HG02938 (cell line): Measurements from ENCODE around the gene TANGO2.

Source experiments
- ATAC-seq: cut with Tn5 transposase; IDR thresholded peaks from one replicate; pipeline ENCODE4 v1.9.1; 2021; ENCODE audit warnings: mild to moderate bottlenecking, moderate library complexity; ENCODE audit not compliant: unreplicated experiment

The TANGO2 gene

DNA sequence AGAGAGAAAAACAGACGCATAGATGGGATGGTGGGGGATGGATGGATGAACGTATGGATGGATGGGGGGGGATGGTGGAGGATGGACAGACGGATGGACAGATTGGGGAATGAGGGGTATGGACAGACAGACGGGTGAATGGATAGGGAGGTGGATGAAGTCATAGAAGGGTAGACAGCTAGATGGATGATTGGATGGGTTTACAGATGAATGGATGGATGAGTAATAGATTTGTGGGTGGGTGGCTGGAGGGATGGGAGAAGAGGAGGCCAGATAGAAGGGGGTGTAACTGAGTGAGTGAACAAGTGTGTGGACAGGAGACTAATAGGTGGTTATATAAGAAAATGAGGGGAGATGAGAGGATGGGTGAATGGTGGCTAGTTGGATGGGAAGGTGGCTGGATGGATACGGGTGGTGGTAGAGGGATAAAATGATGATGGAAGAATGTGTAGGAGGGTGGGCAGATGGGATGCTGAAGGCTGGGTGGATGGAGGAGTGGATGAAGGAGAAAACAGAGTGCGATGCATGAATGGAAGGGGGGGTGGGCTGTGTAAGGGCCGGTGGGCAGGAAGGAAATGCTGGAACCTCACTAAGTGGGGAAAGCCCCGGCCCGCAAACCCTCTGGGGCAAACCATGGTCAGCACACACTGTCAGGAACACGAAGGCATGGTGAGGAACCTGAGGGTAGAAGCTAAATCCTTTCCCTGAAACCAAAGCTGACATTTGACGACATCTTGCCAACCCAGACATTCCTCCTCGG is 25.9 kb upstream of the TANGO2 start:
- no peak for ATAC-seq

DNA sequence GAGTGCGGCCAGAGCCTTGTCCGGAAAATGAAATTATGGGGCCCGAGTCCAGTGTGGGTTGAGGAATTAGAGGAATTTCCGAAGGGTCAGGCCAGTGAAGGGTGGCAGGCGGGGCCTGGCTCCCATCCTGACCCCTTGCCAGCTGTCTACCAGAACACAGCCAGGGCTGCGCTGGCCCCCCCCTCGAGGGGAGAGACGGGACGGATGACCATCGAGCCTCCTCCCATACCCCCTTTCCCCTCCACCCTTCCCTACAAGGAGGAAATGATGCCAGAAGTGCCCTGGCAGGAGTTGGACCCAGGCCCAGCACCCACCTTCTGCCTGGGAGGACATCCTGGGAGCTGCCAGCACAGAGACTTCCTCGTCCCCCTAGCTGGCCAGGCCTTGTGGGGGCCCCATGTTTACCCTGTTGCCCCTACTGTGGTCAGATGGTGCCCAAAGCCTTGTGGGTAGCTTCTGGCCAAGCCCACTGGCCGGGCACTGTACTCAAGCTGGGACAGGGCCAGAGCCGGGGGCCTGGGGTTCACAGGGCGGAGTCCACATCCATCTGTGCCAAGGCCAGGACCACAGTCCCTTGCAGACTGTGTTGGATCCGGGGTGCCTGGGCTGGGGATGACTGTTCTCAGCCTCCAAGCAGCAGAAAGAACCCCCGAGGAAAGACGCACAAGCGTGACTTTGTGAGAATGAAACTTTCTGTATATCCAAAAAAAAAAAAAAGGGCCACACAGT is 25.1 kb upstream of the TANGO2 start:
- no peak for ATAC-seq

DNA sequence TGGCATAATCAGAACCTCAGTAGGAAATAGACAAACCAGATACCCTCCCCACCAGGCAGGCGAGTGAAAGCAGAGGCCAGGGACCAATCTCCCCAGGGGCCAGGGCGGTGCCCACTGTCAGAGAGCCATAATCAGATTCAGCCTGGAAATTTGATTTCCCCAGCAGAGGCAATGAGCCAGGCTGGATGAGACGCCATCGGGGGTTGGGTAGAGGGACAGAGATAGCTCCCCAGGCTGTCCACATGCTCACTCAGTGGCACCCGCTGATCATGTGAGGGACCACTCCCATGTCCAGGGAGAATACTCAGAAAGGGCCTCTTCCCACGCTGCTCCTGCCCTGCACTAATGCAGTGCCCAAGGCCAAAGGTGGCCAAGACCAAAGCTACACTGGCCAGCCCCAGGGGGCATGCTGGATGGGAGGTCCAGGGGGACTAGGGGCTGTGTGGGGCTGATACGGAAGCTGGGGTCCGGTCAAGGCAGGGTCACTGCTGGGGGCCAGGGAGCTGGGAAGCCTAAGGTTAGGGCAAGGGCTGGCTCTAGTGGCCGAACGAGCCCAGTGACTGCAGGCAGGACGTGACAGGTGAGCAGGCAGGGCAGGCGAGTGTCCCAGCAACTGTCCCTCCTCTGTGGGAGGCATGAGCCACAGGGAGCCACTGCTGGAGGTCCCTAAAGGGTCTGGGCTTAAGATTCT is 24.1 kb upstream of the TANGO2 start:
- ATAC-seq, result no peak

DNA sequence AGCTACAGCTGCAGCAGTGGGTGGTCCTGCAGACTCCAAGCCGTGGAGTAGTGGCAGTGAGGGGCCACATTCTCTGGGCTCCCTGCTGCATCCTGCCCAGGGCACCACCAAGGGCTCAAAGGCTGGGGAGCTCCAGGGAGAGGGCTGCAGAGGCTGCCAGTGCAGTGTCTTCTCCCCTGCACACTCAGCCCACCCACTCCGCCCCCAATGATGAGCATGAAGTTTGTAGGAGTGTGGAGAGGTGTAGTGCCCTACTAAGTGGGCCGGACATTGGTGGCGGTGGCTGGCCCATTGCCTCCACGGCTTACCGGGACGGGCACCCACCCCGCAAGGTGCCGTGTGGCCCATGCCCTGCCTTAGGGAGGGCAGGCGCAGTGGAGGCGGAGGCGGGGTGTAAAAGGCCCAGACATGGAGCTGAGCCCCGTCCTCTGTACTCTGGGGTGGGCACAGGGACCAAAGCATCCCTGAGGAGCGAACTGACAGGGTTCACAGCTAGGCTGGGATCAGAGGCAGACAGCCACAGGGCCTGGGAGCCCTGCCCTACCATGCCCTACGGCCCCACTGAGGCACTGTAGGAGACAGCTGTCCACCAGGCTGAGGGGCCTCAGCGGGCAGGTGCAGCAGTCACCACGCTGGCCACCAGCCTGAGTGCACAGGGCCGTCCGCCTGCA is 23.2 kb upstream of the TANGO2 start:
- ATAC-seq, result no peak

DNA sequence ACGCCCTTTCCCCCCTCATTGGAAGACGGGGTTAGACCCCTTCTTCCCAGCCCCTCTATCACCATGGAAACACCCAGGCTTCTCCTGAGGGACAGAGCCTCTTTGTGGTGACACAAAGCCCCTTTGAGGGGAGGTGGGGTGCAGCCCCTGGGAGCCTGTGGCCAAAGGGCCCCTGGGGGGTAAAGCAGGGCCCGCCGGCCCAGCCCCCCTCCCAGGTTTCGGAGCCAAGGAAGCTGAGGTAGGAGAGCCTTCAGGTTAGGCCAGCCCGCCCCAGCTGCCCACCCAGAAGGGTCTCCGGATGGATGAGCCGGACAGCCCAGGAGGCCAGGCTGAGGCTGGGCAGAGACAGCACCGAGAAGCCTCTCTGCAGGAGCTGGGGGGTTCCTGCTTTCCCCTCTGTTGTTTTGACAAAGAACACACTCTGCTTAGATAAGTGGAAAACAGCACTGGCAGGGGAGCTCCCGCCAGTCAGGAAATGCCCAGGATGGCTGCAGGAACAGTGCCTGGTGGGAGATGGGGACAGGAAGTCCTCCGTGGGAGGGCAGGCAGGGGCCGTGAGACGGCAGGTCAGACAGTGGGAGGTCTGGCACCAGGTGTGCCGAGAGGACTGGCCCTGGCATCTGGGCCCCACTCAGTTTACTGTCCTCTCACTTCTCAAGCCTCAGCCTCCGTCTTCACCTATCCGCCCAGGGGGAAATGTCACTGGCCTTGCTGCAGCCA is 22.5 kb upstream of the TANGO2 start:
- no peak for ATAC-seq

DNA sequence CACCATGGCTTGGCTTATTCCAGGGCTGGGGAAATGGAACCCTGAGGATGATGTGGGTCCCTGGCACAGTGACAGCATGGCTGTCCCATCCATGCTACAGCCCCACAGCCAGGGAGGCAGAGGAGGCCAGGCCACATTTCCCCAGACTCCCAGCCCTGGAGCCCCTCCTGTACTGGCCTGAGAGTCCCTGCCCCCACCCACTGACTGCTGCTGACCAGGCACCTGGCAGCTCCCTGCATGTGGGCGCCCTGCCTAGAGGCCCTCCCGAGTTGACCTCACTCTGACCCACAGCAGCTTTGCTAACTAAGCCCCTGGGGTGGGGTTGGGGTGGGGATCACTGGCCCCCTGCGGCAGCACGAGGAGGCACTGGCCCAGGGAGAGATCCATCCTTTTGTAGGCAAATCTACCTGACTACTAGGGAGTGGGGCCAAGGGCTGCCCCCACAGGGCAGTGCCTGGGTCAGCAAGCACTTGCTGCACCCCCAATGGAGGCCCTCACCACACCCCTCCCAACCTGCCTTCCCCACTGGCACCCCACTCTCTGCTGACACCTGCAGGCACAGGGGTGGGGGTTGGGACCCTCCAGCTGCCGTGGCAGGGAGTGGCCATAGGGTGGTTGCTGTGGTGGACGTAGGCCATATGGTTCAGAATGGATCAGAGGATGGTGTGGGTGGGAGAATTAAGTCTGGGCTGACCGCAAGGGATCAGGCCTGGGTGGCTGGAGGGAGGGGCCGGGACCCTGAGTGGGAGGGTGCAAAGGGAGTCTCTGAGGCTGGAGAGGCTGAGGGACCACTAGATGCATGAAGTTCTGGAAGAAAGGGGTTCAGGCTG is 21.7 kb upstream of the TANGO2 start:
- ATAC-seq, result no peak

- no peak for ATAC-seq
These were observed 20.4 kb upstream of the TANGO2 start for GRCh38 chr22:20000246-20001081.

DNA sequence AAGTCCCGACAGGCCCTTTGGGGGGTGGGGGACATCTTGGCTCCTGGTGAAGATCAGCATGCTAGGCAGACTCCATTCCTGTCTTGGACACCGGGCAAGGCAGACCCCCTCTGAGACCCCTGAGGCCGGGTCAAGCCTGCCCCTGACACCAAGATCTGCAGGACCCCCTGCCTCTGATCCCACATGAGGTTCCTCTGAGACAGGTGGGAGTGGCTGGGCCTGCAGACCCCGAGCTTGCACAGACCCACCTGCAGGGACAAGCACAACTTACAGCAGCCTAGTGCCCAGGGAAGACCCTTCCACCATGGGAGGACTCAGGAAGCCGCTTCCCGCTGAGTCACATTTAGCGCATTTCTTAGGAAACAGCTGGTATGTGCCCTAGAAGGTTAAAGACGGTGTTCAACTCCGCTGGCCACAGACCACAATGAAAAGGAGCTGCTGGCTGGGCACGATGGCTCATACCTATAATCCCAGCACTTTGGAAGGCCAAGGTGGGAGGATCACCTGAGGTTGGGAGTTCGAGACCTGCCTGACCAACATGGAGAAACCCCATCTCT is 19.8 kb upstream of the TANGO2 start:
- ATAC-seq, result no peak

DNA sequence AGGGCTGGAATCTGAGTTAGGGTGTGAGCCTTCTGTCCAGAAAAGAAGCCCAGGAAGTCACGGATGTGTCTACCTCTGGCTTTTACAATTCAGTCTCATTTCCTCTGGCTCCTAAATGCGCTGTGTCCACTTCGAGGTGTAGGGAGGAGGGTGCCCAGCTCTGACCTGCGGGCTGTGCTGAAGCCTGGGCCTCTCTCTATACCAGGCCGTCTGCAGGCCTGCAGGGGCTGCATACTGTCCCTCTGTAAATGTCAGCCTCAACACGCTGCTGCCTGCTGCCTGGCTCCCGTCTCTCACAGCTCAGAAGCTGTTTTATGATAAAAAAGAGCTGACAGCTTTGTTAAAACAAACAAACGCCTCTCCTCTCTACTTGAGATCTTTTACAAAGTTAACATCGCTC is 18.8 kb upstream of the TANGO2 start:
- ATAC-seq, result no peak

DNA sequence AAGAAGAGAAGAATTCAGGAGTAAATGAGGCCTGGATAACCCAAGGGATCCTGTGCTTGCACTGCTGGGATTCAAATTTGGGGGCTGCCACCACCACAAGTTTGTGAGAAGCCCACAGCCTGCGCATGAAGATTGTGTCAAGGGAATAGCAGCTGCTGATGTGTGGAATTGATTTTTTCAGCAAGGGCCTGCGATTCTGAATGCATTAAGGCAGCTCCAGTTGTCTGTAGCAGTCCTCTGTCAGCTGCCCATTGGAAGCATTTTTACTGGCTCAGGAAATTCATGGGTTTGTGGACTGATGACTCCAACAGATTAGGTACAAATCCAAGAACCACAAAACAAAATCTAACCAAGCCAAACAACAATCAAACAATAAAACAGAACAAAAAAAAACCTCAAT is 18.3 kb upstream of the TANGO2 start:
- no peak for ATAC-seq

DNA sequence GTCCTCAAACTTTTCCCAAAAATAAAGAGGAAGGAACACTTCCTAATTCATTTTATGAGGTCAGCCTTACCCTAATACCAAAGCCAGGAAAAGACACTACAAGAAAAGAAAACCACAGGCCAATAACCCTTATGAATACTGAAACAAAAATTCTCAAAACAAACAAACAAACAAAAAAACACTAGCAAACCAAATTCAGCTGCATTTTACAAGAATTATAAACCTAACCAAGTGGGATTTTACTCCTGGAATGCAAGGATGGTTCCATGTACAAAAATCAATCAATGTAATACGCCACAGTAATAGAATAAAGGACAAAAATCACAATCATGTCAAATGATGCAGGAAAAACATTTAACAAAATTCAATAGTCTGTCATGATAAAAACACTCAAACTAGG is 17.6 kb upstream of the TANGO2 start:
- no peak for ATAC-seq

DNA sequence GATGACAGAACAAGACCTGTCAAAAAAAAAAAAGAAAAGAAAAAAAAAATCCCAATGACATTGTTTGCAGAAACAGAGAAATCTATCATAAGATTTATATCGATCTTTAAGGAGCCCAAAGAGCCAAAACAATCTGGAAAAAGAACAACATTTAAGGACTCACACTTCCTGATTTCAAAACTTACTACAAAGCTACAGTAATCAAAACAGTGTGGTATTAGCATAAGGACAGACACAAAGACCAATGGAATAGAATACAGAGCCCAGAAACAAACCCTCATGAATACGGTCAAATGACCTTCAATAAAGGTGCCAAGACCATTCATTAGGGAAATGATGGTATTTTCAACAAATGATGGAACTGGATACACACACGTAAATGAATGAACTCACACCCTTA is 16.4 kb upstream of the TANGO2 start:
- ATAC-seq, result no peak

DNA sequence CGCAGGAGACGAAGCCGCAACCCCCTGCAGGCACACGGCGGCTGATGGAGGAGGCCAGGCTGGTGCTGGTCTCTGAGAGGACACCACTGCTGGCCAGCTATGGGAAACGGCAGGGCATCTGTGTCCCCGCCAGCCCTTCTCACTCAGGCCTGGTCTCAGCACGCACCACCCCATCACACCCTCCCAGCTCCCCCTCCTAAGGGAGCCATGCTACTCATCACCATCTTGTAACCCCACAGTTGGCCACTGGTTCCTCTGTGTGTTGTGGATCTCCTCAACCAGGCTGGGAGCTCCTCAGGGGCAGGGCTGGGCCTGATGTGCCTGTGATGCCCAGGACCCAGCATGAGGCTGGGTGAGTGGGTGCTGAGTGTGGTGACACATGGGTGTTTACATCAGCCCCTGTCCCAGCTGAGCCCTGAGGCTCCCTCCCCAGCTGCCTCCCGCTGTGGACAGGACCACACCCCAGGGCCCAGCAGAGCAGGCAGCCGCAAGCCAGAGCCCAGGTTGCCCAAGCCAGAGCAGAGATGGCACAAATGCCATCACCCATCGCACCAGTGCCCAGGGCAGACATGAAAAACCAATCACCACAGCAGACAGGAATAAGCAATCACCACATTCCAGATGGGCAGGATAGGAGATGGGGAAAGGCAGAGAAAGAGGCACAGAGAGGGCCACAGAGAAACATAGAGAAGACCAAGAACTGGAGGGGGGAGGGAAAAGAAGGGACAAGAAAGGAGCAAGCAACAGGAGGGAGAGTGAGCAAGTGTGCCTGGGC is 12.5 kb upstream of the TANGO2 start:
- no peak for ATAC-seq

GRCh38 chr22:20009018-20009491 is 11.9 kb upstream of the TANGO2 start:
- no peak for ATAC-seq

DNA sequence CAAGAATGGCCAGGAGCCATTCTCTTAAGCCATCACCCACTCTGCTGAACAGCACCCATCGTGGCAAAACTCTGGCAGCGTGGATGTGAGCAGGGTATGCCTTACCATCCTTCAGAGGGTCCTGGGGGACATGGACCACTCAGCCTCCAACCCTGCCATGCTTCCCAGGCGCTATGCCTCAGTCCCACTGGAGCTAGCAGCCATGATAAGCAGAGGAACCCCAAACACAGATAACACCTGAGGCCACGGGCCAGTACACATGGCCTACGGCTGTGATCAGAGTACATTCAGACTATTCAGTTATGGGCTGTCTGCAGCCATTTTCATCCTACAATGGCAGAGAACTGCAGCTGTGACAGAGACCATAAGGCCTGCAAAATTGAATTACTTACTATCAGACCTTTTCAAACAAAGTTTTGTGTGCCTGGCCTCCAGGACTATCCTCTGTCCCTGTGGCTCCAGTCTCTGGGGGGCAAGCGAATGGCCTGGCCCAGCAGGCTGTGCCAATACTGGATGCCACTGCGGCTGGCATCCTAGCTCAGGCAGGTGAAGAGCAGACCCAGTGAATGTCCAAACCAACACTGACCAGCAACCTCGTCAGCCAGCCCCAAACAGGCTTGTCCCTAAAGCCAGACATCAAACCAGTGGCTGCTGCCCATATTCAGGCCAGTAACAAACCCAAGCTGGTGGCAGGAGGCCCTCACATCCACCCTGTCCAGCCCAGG is 11.2 kb upstream of the TANGO2 start:
- ATAC-seq, result no peak

GRCh38 chr22:20010307-20011122 is 10.4 kb upstream of the TANGO2 start:
- no peak for ATAC-seq
